ENCODE data around the gene ZKSCAN7. TPM values are rescaled to one million over a fixed set of nuclear protein-coding genes. Genes with fewer than 3 reads are reported as not detected.
"Not testable (repeated sequence)": the region's sequence is repeated elsewhere in the genome, so short reads cannot be mapped to it uniquely, and the experiment has no call there.

The ZKSCAN7 gene
- total RNA-seq, 1 experiment from 2014 or later, result 3.2 TPM

DNA sequence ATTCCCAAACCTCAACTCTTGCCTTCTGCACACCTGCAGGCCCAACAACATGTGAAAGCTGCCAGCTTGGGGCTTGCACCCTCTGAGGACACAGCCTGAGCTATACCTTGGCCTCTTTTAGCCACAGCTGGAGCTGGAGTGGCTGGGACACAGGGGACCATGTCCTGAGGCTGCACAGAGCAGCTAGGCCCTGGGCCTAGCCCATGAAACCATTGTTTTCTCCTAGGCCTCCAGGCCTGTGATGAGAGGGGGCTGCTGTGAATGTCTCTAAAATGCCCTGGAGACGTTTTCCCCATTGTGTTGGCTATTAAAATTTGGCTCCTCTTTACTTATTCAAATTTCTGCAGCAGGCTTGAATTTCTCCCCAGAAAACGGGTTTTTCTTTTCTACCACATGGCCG is 7.2 kb downstream of the ZKSCAN7 start:
- in situ Hi-C loops (cut with HindIII; ENCODE audit: low sequenced_read_pairs), result no loop called here
- no peak for DNase-seq (ENCODE audit: low spot score)

GRCh38 chr3:44568561-44568960 is 13.6 kb downstream of the ZKSCAN7 start:
- DNase-seq (ENCODE audit: low spot score), result no peak
- in situ Hi-C loops (cut with HindIII; ENCODE audit: low sequenced_read_pairs), result no loop called here

- no peak for DNase-seq (ENCODE audit: low spot score)
- in situ Hi-C loops (cut with HindIII; ENCODE audit: low sequenced_read_pairs), result no loop called here
These were observed 16.0 kb downstream of the ZKSCAN7 start for GRCh38 chr3:44571024-44571423.

DNA sequence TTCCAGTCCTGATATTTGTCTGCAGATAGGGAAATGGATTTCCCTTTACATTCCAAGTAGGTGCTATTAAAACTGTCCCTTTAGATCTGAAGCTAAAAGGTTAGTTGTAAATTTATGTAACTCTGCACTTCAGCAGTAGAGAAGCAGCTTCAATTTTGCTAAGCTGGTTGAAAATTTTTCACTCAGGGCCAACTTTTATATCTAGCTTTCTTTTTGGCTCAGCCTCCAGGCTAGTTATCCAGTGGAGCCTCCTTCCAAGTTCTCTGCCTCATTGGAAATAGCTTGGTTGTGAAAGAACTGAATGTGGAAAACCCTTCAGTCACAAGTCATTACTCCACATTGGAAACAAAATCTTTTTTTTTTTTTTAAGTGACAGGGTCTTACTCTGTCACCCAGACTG is 21.6 kb downstream of the ZKSCAN7 start:
- in situ Hi-C loops (cut with HindIII; ENCODE audit: low sequenced_read_pairs), result no loop called here
- DNase-seq (ENCODE audit: low spot score), result no peak

- DNase-seq (ENCODE audit: low spot score); in situ Hi-C loops (cut with HindIII; ENCODE audit: low sequenced_read_pairs): not testable (repeated sequence)
These were observed 22.5 kb downstream of the ZKSCAN7 start for GRCh38 chr3:44577354-44577952.

- DNase-seq (ENCODE audit: low spot score); in situ Hi-C loops (cut with HindIII; ENCODE audit: low sequenced_read_pairs): not testable (repeated sequence)
These were observed 23.3 kb downstream of the ZKSCAN7 start for GRCh38 chr3:44578316-44578715.

DNA sequence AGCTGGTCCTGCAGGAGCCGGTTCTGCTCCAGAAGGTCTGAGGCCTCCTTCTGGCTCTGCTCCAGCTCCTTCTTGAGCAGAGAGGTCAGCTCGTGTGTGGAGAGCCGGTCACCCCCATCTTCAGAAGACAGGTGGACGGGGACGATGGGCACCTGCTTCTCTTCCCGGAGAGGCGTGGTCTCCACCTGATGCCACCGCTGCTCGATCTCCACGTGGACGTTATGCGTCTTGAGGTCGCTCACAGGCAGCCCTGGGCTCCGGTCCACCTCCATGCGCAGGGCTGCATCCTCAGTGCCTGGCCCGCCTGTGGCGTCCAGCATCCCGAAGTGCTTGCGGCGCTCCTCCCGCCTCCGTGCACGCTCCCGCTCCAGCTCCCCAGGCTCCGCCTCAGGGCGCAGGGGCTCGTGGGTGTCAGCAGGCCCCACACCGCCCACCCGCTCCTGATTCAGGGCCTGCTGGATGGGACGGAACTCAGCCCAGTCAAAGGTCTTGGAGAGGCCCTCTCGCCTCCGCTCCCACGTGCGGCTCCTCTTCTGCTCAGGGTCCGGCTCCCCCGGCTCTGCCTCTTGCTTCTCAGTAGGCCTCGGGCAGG is 24.0 kb downstream of the ZKSCAN7 start:
- in situ Hi-C loops (cut with HindIII; ENCODE audit: low sequenced_read_pairs); DNase-seq (ENCODE audit: low spot score): not testable (repeated sequence)

DNA sequence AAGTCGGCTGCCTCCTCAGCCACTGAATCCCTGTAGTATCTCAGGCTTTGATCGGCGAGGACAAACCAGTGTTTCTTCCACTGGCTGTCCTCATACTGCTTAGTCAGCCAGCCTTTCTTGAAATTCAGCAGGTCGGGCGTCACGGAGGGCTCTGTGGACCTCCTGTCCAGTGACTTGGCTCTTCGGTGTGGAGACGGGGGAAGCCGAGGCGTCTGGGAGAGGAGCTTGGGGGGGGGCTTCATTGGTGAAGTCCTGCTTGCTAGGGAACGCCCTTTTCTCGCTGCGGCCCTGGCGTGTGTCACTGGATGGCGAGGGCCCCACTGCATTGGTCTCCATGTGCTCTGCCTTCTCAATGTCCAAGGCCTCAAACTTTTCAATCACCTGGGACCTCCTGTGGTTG is 24.8 kb downstream of the ZKSCAN7 start:
- DNase-seq (ENCODE audit: low spot score); in situ Hi-C loops (cut with HindIII; ENCODE audit: low sequenced_read_pairs): not testable (repeated sequence)

GRCh38 chr3:44580971-44581370 is 26.0 kb downstream of the ZKSCAN7 start:
- DNase-seq (ENCODE audit: low spot score); in situ Hi-C loops (cut with HindIII; ENCODE audit: low sequenced_read_pairs): not testable (repeated sequence)

- in situ Hi-C loops (cut with HindIII; ENCODE audit: low sequenced_read_pairs), result no loop called here
- peak; percentile 94 for DNase-seq (ENCODE audit: low spot score)
These were observed 29.9 kb downstream of the ZKSCAN7 start, which contains the start of gene ZNF660 for GRCh38 chr3:44584646-44585501. TSS of gene ZNF660 (plus strand) at chr3:44584964. CDS start at chr3:44594194, 9,230 bp downstream.

GRCh38 chr3:44596621-44597020 is 41.6 kb downstream of the ZKSCAN7 start:
- in situ Hi-C loops (cut with HindIII; ENCODE audit: low sequenced_read_pairs), result no loop called here

DNA sequence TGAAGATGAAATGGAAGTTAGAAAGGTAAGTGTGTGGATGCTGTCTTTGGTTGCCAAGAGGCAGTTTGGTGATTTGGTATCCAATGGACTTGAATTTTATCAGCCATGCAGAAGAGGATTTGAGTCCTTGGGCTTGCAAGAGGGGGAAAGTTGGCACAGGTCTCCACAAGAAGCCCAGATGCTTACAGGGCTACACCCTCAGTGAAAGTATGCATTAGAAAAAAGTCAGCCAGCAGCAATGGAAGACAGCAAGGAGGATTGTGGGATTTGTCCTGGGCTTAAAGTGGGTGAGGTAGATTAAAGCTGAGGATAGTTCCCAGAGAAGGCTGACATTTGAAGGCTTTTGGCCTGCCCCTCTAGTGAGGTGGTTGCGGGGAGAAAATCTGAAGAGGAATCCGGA is 46.8 kb downstream of the ZKSCAN7 start:
- in situ Hi-C loops (cut with HindIII; ENCODE audit: low sequenced_read_pairs), result no loop called here
- no peak for DNase-seq (ENCODE audit: low spot score)

More at GRCh38 chr3:44596621-44597020, 41.6 kb downstream of the ZKSCAN7 start:
- DNase-seq (ENCODE audit: low spot score), result no peak

- in situ Hi-C loops (cut with HindIII; ENCODE audit: low sequenced_read_pairs), result no loop called here
These were observed 57.7 kb downstream of the ZKSCAN7 start for GRCh38 chr3:44612678-44613077.

More at GRCh38 chr3:44612678-44613077, 57.7 kb downstream of the ZKSCAN7 start:
- no peak for DNase-seq (ENCODE audit: low spot score)

Other genes starting within 250 kb of the ZKSCAN7 start
- gene TCAIM, start 216.4 kb upstream of the ZKSCAN7 start, total RNA-seq (2014; rRNA removed; shearing (Covaris generic)), result 23.3 and 34.5 TPM in 2 replicates
- gene ZNF445, start 77.5 kb upstream of the ZKSCAN7 start, total RNA-seq (2014; rRNA removed; shearing (Covaris generic)), result 6.9 and 7.4 TPM in 2 replicates
- 1.1 and 6.3 TPM in 2 replicates for gene ZNF660, start 29.8 kb downstream of the ZKSCAN7 start, total RNA-seq (2014; rRNA removed; shearing (Covaris generic))
- 10.2 and 14.3 TPM in 2 replicates for gene ZNF197, start 69.8 kb downstream of the ZKSCAN7 start, total RNA-seq (2014; rRNA removed; shearing (Covaris generic))
- 13.0 and 16.6 TPM in 2 replicates for gene ZNF35, start 93.5 kb downstream of the ZKSCAN7 start, total RNA-seq (2014; rRNA removed; shearing (Covaris generic))
- gene ZNF502, start 157.5 kb downstream of the ZKSCAN7 start, total RNA-seq (2014; rRNA removed; shearing (Covaris generic)), result 0.41 and 1.4 TPM in 2 replicates
- 0.03 TPM in 1 of 2 replicates, not detected in the other for gene ZNF501, start 174.4 kb downstream of the ZKSCAN7 start, total RNA-seq (2014; rRNA removed; shearing (Covaris generic))
- gene KIAA1143, start 206.4 kb downstream of the ZKSCAN7 start, total RNA-seq (2014; rRNA removed; shearing (Covaris generic)), result 14.5 and 26.8 TPM in 2 replicates
- 13.5 and 16.0 TPM in 2 replicates for gene KIF15, start 206.6 kb downstream of the ZKSCAN7 start, total RNA-seq (2014; rRNA removed; shearing (Covaris generic))